GM13977 (cell line): ENCODE measurements around the gene GPR161.

Experiments used
- DNase-seq: peaks from one replicate; pipeline ENCODE4 v3.0.0; 2012; ENCODE audit warnings: low spot score
- in situ Hi-C: fragments of 300-500 bp; cut with MboI; formaldehyde crosslinking; loops from one replicate; pipeline ENCODE4 v1.12.0; 2022; ENCODE audit warnings: low sequenced_read_pairs, low pct_unique_long_range_greater_than_20kb, mixed read lengths, inconsistent platforms; ENCODE audit not compliant: unreplicated experiment
- TF ChIP-seq, protein P1 (sequence below): IDR thresholded peaks from 2 replicates; pipeline ENCODE4 v1.5.1; 2012; ENCODE audit warnings: mild to moderate bottlenecking, control low read depth; ENCODE audit not compliant: insufficient read depth; ENCODE audit errors: extremely low read depth, missing control alignments

The GPR161 gene

DNA sequence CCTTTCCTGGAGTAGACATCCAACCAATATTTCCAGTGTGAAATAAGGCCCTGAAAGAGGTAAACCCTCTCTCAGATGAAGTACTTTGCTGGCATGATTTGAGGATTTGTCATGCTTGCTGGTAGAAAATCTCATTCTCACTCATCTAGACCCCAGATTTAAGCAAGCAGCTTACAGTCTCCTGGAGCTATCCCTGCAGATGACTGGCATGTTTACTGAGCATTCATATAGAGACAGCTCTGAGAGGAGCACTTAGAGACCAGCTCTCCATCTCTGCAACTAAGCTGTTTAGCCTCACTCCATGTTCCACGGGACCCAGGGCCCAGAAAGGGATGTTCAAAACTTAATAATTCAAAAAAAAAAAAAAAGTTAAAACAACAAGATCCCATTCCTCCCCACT is 34.2 kb downstream of the GPR161 start:
- DNase-seq = no peak
- in situ Hi-C loops = no loop called here
- TF ChIP-seq, protein P1, sequence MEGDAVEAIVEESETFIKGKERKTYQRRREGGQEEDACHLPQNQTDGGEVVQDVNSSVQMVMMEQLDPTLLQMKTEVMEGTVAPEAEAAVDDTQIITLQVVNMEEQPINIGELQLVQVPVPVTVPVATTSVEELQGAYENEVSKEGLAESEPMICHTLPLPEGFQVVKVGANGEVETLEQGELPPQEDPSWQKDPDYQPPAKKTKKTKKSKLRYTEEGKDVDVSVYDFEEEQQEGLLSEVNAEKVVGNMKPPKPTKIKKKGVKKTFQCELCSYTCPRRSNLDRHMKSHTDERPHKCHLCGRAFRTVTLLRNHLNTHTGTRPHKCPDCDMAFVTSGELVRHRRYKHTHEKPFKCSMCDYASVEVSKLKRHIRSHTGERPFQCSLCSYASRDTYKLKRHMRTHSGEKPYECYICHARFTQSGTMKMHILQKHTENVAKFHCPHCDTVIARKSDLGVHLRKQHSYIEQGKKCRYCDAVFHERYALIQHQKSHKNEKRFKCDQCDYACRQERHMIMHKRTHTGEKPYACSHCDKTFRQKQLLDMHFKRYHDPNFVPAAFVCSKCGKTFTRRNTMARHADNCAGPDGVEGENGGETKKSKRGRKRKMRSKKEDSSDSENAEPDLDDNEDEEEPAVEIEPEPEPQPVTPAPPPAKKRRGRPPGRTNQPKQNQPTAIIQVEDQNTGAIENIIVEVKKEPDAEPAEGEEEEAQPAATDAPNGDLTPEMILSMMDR = no peak

DNA sequence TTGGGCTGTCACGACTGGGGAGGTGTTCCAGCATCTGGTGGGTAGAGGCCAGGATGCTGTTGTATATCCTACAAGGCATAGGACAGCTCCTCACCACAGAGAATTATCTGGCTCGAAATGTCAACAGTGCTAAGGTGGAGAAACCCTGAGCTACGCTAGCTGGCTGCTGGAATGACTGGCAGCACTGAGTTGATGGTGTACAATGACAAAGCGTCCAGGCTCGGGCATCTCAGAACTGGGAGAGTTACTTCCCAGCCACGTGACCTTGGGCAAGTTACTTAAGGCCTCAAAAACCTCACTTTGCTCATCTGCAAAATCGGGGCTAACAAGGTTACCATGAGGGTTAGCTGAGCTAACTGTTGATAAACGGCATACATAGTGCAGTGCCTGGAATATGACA is 35.4 kb downstream of the GPR161 start:
- in situ Hi-C loops = no loop called here
- no peak for DNase-seq
- TF ChIP-seq, protein P1 = no peak

DNA sequence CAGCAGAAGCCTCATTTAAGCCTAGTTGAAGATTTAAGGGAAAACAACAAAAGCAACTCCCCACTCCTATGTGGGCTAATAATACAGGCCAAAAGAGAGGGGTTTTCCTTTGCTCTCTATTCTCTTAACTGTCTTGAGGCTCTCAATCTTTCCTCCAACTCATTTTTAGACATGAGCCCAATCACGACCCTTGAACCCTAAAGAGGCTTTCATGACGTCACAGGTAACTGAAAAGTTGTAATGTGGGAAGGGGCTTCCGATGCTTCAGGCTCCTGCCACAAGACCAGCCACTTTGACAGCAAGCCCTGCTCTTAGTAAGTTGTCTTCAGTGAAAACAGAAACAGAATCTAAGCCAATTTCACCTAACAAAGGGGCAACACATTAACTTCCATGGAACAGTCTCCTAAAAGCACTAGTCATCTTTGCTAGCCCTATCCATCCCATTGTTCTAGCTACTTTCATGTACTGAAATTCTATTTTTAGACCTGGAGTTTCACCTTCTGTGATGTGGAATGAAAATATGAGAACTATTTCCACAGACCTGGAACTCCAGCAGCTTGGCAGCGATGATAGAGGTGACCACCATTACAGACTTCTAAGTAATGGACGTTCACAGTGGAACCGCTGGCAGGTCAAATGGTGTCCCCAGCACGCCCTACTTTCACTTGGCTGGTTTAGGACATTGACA is 36.3 kb downstream of the GPR161 start:
- TF ChIP-seq, protein P1 = no peak
- in situ Hi-C loops = no loop called here
- DNase-seq = no peak

DNA sequence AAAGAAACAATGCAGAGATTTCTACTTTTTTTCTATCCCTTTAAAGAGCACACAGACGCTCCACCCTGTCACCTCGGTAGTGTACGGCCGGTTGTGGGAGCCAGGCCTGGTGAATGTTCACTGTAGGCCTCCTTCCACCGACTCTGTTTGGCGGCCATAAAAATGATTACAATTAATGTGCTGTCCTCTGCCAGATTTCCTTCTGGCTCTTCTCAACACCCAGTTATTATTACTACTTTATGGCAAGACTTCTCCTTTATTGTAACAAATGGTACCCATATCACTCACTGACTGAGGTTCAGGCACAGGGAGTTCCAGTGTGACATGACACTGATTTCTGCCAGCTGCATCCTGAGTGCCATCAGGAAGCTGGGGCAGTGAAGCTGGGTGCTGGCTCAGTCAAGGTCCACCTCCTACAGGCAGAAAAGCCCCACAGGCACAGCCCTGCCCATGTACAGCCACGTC is 37.4 kb downstream of the GPR161 start:
- in situ Hi-C loops = no loop called here
- TF ChIP-seq, protein P1 = no peak
- no peak for DNase-seq

DNA sequence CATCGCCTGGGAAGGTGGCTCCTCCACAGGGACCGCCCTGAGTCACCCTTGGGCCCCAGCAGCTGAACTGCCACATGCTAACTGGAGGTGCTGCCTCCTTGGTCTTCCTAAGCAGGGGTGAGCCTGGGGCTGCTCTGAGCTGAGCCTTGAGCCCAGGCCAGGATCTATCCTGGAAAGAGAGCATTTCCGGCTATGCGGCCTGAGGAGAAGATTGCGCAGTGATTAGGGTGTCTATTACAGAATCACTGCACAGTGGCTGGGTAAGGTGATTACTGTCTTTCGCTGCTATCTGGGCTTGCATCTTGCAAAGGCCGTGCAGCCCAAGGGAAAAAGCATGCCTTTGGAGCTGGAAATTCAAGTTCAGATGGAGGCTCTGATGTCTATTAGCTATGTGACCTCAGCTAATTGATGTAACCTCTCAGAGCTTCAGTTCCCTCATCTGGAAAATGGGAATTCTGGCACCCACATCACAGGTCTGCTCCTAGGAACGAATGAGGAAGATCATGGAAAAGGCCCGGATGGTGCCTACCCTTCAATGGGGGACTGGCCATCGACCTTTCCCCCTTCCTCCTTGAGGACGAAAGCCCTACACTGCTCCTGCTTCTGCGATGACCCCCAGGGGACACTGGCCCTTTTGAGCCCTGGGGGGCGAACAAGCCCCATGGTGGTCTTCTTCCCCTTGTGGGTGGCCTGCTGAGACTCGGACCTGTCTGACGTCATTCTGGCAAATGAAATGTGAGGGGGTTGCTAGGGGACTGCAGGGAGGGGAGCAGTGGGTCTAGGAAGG is 38.0 kb downstream of the GPR161 start:
- TF ChIP-seq, protein P1 = no peak

DNA sequence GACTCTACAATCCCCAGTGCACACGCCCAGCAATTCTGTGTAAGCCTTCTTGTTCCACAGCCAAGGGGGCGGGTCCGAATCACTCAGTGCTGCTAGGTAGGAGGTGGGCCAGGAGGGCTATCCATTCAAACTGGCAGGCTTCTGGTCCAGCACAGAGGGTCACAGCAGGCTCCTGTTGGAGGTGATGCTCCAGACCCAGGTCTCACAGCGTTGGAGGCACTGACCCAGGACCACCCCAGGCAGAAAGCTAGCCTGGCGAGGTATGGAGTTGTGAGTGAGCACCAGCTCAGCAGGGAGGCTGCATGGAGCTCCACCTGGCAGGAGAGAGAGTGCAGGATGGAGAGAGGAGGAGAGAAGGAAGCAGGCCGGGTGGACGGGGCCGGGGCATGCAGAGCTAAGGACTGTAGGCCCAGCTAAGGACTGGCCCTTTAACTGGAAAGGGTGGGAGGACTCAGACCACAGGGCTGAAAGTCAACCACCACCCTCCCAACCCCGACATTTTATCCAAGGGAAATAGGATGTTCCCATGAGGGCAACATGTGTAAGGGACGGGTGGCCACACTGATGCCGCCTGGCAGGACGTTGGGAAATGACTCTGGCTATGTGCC is 38.7 kb downstream of the GPR161 start:
- DNase-seq = no peak
- TF ChIP-seq, protein P1 = no peak
- in situ Hi-C loops = no loop called here

More for the DNA sequence above, 38.0 kb downstream of the GPR161 start:
- in situ Hi-C loops = no loop called here
- no peak for DNase-seq
